Spinal cord (tissue), 10 donors: ENCODE measurements around the gene TNPO2. TPM values are rescaled to one million over a fixed set of nuclear protein-coding genes. Genes with fewer than 3 reads are reported as not detected.

Experiments
- DNase-seq, 6 donors: peaks; one replicate each; pipeline versions ENCODE4 v3.0.0 to v3.0.0-alpha.2; 2013 to 2015; ENCODE audit warnings: low spot score in 6 of 6, low read depth in 4 of 6
- H3K27ac ChIP-seq: one replicate; pipeline ENCODE4 v1.5.1; 2013; ENCODE audit warnings: low read depth, low read length, control low read depth
- H3K27me3 ChIP-seq: one replicate; pipeline ENCODE4 v1.6.1; 2013; ENCODE audit warnings: low read length; ENCODE audit not compliant: control insufficient read depth, insufficient read depth
- H3K36me3 ChIP-seq: one replicate; pipeline ENCODE4 v1.6.1; 2013; ENCODE audit warnings: low read length; ENCODE audit not compliant: control insufficient read depth, insufficient read depth
- H3K4me1 ChIP-seq: one replicate; pipeline ENCODE4 v1.6.1; 2013; ENCODE audit warnings: low read length; ENCODE audit not compliant: control insufficient read depth, insufficient read depth
- H3K4me3 ChIP-seq: one replicate; pipeline ENCODE4 v1.5.1; 2013; ENCODE audit warnings: low read depth, low read length, control low read depth
- H3K9me3 ChIP-seq: one replicate; pipeline ENCODE4 v1.6.1; 2013; ENCODE audit warnings: low read length; ENCODE audit not compliant: control insufficient read depth, insufficient read depth
- WGBS: methylation state at CpG from one replicate; pipeline ENCODE4 v1.1.5; 2013; ENCODE audit warnings: missing lambda C conversion rate; ENCODE audit not compliant: insufficient coverage; 5-methylcytosine and 5-hydroxymethylcytosine counted together
- polyA plus RNA-seq, 2 donors: library from polyadenylated mRNA; unstranded; fragments of 120-200 nt; gene quantifications; one replicate each; pipeline ENCODE4 v1.2.1, GENCODE V29; 2013; ENCODE audit not compliant: insufficient read length in 2 of 2
- small RNA-seq: library from RNA; depleted of rRNA; stranded (forward); fragments of <200 nt; gene quantifications from one replicate; pipeline ENCODE3, GENCODE V24; 2014; ENCODE audit warnings: low replicate concordance
- total RNA-seq, 2 donors: library from RNA; depleted of rRNA in 1 of 2; stranded (reverse); fragments of 120-200 nt in 1 of 2; fragments of >200 nt in 1 of 2; gene quantifications; one replicate each; pipeline versions ENCODE4 v1.2.3 to v1.2.4, GENCODE V29; 2013 to 2014
- donor health status: healthy.

Gene TNPO2
- total and polyA plus RNA-seq, 4 donors, result 40.9 to 155 (median 106) TPM

- H3K27me3 ChIP-seq, result no peaks in the 10 kb centered on the region
- H3K36me3 ChIP-seq, result peaks cover 62% of the 10 kb centered on the region
- no peak overlapping the region for H3K27ac ChIP-seq
- DNase-seq, result no peak
- H3K9me3 ChIP-seq, result no peaks in the 10 kb centered on the region
- no peak overlapping the region for H3K4me3 ChIP-seq
- 77% methylated on average over 28 of the region's 29 CpGs for WGBS
- peaks cover 33% of the 10 kb centered on the region for H3K4me1 ChIP-seq
Measured at GRCh38 chr19:12664406-12665280, 59.1 kb downstream of the TNPO2 start.

GRCh38 chr19:12660980-12661379 lies 62.8 kb downstream of the TNPO2 start:
- Histone ChIP-seq H3K27ac (no peak overlapping the region), H3K36me3 (peaks cover 88% of the 10 kb centered on the region), H3K4me1 (peaks cover 6% of the 10 kb centered on the region), H3K4me3 (no peak overlapping the region), H3K27me3 (no peaks in the 10 kb centered on the region), H3K9me3 (no peaks in the 10 kb centered on the region)
- no peak for DNase-seq
- WGBS, result 95% methylated on average over 10 of the region's 12 CpGs

GRCh38 chr19:12657966-12658365 lies 65.8 kb downstream of the TNPO2 start:
- no peaks in the 10 kb centered on the region for H3K27me3 ChIP-seq
- DNase-seq, result no peak
- H3K27ac ChIP-seq, result no peak overlapping the region
- 98% methylated on average over 16 of the region's 22 CpGs for WGBS
- no peak overlapping the region for H3K4me3 ChIP-seq
- no peaks in the 10 kb centered on the region for H3K4me1 ChIP-seq
- H3K9me3 ChIP-seq, result no peaks in the 10 kb centered on the region
- H3K36me3 ChIP-seq, result peaks cover 86% of the 10 kb centered on the region

GRCh38 chr19:12656899-12657571 lies 66.7 kb downstream of the TNPO2 start:
- WGBS, result 49% methylated on average over 40 of the region's 50 CpGs
- Histone ChIP-seq H3K9me3 (no peaks in the 10 kb centered on the region), H3K4me1 (no peaks in the 10 kb centered on the region), H3K36me3 (peaks cover 82% of the 10 kb centered on the region), H3K4me3 (no peak overlapping the region), H3K27me3 (no peaks in the 10 kb centered on the region), H3K27ac (no peak overlapping the region)
- no peak for DNase-seq

- Histone ChIP-seq H3K9me3 (no peaks in the 10 kb centered on the region), H3K4me3 (no peak overlapping the region), H3K27me3 (no peaks in the 10 kb centered on the region), H3K27ac (no peak overlapping the region), H3K36me3 (peaks cover 77% of the 10 kb centered on the region), H3K4me1 (no peaks in the 10 kb centered on the region)
- WGBS, result 100% methylated on average over 6 of the region's 8 CpGs
- DNase-seq, result no peak
Measured at GRCh38 chr19:12655546-12655945, 68.2 kb downstream of the TNPO2 start.

- no peak for DNase-seq
- Histone ChIP-seq H3K27me3 (no peaks in the 10 kb centered on the region), H3K4me3 (no peak overlapping the region), H3K4me1 (peaks cover 15% of the 10 kb centered on the region), H3K9me3 (no peaks in the 10 kb centered on the region), H3K27ac (no peak overlapping the region), H3K36me3 (peaks cover 53% of the 10 kb centered on the region)
- WGBS, result 100% methylated on average over 2 of the region's 6 CpGs
Measured at GRCh38 chr19:12652219-12652618, 71.5 kb downstream of the TNPO2 start.

- H3K27ac ChIP-seq, result no peak overlapping the region
- H3K27me3 ChIP-seq, result no peaks in the 10 kb centered on the region
- WGBS, result 95% methylated on average over 8 of the region's 10 CpGs
- H3K4me1 ChIP-seq, result peaks cover 15% of the 10 kb centered on the region
- H3K9me3 ChIP-seq, result no peaks in the 10 kb centered on the region
- peaks cover 31% of the 10 kb centered on the region for H3K36me3 ChIP-seq
- no peak overlapping the region for H3K4me3 ChIP-seq
- DNase-seq, result no peak
Measured at GRCh38 chr19:12649941-12650340, 73.8 kb downstream of the TNPO2 start.

Small RNA genes within 50 kb of the gene (small RNA-seq; reads per million reads assigned to genes)
- 35.7 reads per million, percentile 97 among the genes with 10 or more reads in this experiment for gene SNORD41

Other genes starting within 250 kb of the TNPO2 start
- gene ZNF709, start 239.1 kb downstream of the TNPO2 start, total RNA-seq, result 10 to 100 TPM; 13.1 to 20.5 TPM
- gene ZNF709, start 239.1 kb downstream of the TNPO2 start, polyA plus RNA-seq, result 1 to 10 TPM; 9.4 to 9.5 TPM
- 10 to 100 TPM; 19.9 to 23.6 TPM for gene ZNF564, start 172.4 kb downstream of the TNPO2 start, total RNA-seq
- 1 to 10 TPM; 5.8 to 6.3 TPM for gene ZNF564, start 172.4 kb downstream of the TNPO2 start, polyA plus RNA-seq
- gene ZNF490, start 113.1 kb downstream of the TNPO2 start, total RNA-seq, result 10 to 100 TPM; 10.7 to 12.9 TPM
- gene ZNF490, start 113.1 kb downstream of the TNPO2 start, polyA plus RNA-seq, result 1 to 10 TPM; 5.6 to 8.1 TPM
- gene ZNF791, start 113.0 kb downstream of the TNPO2 start, total RNA-seq, result 10 to 100 TPM; 19.4 to 20.8 TPM
- gene ZNF791, start 113.0 kb downstream of the TNPO2 start, polyA plus RNA-seq, result 10 to 100 TPM; 17.4 to 17.5 TPM
- gene MAN2B1, start 57.2 kb downstream of the TNPO2 start, total RNA-seq, result 10 to 100 TPM; 18.9 to 30.6 TPM
- 10 to 100 TPM; 31.5 to 38.7 TPM for gene MAN2B1, start 57.2 kb downstream of the TNPO2 start, polyA plus RNA-seq
- gene WDR83, start 57.1 kb downstream of the TNPO2 start, total RNA-seq, result 10 to 100 TPM in 1 of 2 donors, 1 to 10 TPM in 1; 9.3 to 14.9 TPM
- gene WDR83, start 57.1 kb downstream of the TNPO2 start, polyA plus RNA-seq, result 10 to 100 TPM; 27.3 to 37.6 TPM
- gene DHPS, start 42.1 kb downstream of the TNPO2 start, total RNA-seq, result 10 to 100 TPM; 52.5 to 97.1 TPM
- 100 to 1,000 TPM; 118 to 138 TPM for gene DHPS, start 42.1 kb downstream of the TNPO2 start, polyA plus RNA-seq
- not detected for gene GNG14, start 35.9 kb downstream of the TNPO2 start, total RNA-seq
- 1 to 10 TPM in 1 of 2 donors, not detected in 1; 1.6 TPM for gene GNG14, start 35.9 kb downstream of the TNPO2 start, polyA plus RNA-seq
- 10 to 100 TPM in 1 of 2 donors, 1 to 10 TPM in 1; 6.2 to 15.8 TPM for gene FBXW9, start 27.3 kb downstream of the TNPO2 start, total RNA-seq
- gene FBXW9, start 27.3 kb downstream of the TNPO2 start, polyA plus RNA-seq, result 10 to 100 TPM; 21.1 to 21.7 TPM
- gene TRIR, start 10.8 kb upstream of the TNPO2 start, total RNA-seq, result 100 to 1,000 TPM in 1 of 2 donors, 10 to 100 TPM in 1; 77.6 to 205 TPM
- gene TRIR, start 10.8 kb upstream of the TNPO2 start, polyA plus RNA-seq, result 100 to 1,000 TPM; 220 to 224 TPM
- gene GET3, start 13.6 kb upstream of the TNPO2 start, total RNA-seq, result 10 to 100 TPM; 50.9 to 84.4 TPM
- gene GET3, start 13.6 kb upstream of the TNPO2 start, polyA plus RNA-seq, result 100 to 1,000 TPM; 119 to 120 TPM
- not detected for gene BEST2, start 27.9 kb upstream of the TNPO2 start, total RNA-seq
- under 1 TPM in 1 of 2 donors, not detected in 1; 0.24 TPM for gene BEST2, start 27.9 kb upstream of the TNPO2 start, polyA plus RNA-seq
- gene HOOK2, start 51.6 kb upstream of the TNPO2 start, total RNA-seq, result 10 to 100 TPM; 16.4 to 25.2 TPM
- gene HOOK2, start 51.6 kb upstream of the TNPO2 start, polyA plus RNA-seq, result 10 to 100 TPM; 40.0 to 65.2 TPM
- gene JUNB, start 67.6 kb upstream of the TNPO2 start, total RNA-seq, result 100 to 1,000 TPM in 1 of 2 donors, 10 to 100 TPM in 1; 90.7 to 119 TPM
- 10 to 100 TPM; 23.3 to 52.2 TPM for gene JUNB, start 67.6 kb upstream of the TNPO2 start, polyA plus RNA-seq
- gene PRDX2, start 77.9 kb upstream of the TNPO2 start, total RNA-seq, result 100 to 1,000 TPM; 280 to 444 TPM
- 100 to 1,000 TPM; 435 to 476 TPM for gene PRDX2, start 77.9 kb upstream of the TNPO2 start, polyA plus RNA-seq
- gene THSD8, start 78.1 kb upstream of the TNPO2 start, total RNA-seq, result 1 to 10 TPM in 1 of 2 donors, not detected in 1; 8.7 TPM
- 1 to 10 TPM; 5.9 to 6.5 TPM for gene THSD8, start 78.1 kb upstream of the TNPO2 start, polyA plus RNA-seq
- 10 to 100 TPM; 11.3 to 18.0 TPM for gene RNASEH2A, start 82.7 kb upstream of the TNPO2 start, total RNA-seq
- gene RNASEH2A, start 82.7 kb upstream of the TNPO2 start, polyA plus RNA-seq, result 10 to 100 TPM; 28.0 to 32.0 TPM
- gene RTBDN, start 110.6 kb upstream of the TNPO2 start, total RNA-seq, result 1 to 10 TPM; 1.1 to 1.8 TPM
- gene RTBDN, start 110.6 kb upstream of the TNPO2 start, polyA plus RNA-seq, result 1 to 10 TPM; 5.8 to 6.8 TPM
- 10 to 100 TPM; 12.2 to 39.1 TPM for gene MAST1, start 114.6 kb upstream of the TNPO2 start, total RNA-seq
- gene MAST1, start 114.6 kb upstream of the TNPO2 start, polyA plus RNA-seq, result 100 to 1,000 TPM in 1 of 2 donors, 10 to 100 TPM in 1; 87.0 to 112 TPM
- gene DNASE2, start 157.5 kb upstream of the TNPO2 start, total RNA-seq, result 10 to 100 TPM; 11.7 to 19.7 TPM
- gene DNASE2, start 157.5 kb upstream of the TNPO2 start, polyA plus RNA-seq, result 10 to 100 TPM; 23.6 TPM
- gene KLF1, start 163.3 kb upstream of the TNPO2 start, total RNA-seq, result 1 to 10 TPM; 2.1 to 3.2 TPM
- gene KLF1, start 163.3 kb upstream of the TNPO2 start, polyA plus RNA-seq, result under 1 TPM; 0.42 to 0.57 TPM
- gene GCDH, start 167.2 kb upstream of the TNPO2 start, total RNA-seq, result 10 to 100 TPM; 22.9 to 30.1 TPM
- gene GCDH, start 167.2 kb upstream of the TNPO2 start, polyA plus RNA-seq, result 10 to 100 TPM; 36.1 to 45.1 TPM
- gene SYCE2, start 195.4 kb upstream of the TNPO2 start, total RNA-seq, result under 1 TPM in 1 of 2 donors, not detected in 1; 0.88 TPM
- 1 to 10 TPM; 5.3 to 6.0 TPM for gene SYCE2, start 195.4 kb upstream of the TNPO2 start, polyA plus RNA-seq
- 10 to 100 TPM; 41.3 to 54.1 TPM for gene FARSA, start 209.8 kb upstream of the TNPO2 start, total RNA-seq
- gene FARSA, start 209.8 kb upstream of the TNPO2 start, polyA plus RNA-seq, result 10 to 100 TPM; 74.0 to 80.6 TPM
- gene CALR, start 214.7 kb upstream of the TNPO2 start, total RNA-seq, result 100 to 1,000 TPM; 452 to 872 TPM
- gene CALR, start 214.7 kb upstream of the TNPO2 start, polyA plus RNA-seq, result 100 to 1,000 TPM; 521 to 592 TPM
- 10 to 100 TPM; 37.6 to 85.9 TPM for gene RAD23A, start 221.9 kb upstream of the TNPO2 start, total RNA-seq
- gene RAD23A, start 221.9 kb upstream of the TNPO2 start, polyA plus RNA-seq, result 100 to 1,000 TPM; 101 to 109 TPM
- 10 to 100 TPM in 1 of 2 donors, 1 to 10 TPM in 1; 9.7 to 24.2 TPM for gene GADD45GIP1, start 233.3 kb upstream of the TNPO2 start, total RNA-seq
- 10 to 100 TPM; 50.3 to 55.6 TPM for gene GADD45GIP1, start 233.3 kb upstream of the TNPO2 start, polyA plus RNA-seq
- under 1 TPM in 1 of 2 donors, not detected in 1; 0.28 TPM for gene DAND5, start 245.6 kb upstream of the TNPO2 start, total RNA-seq
- gene DAND5, start 245.6 kb upstream of the TNPO2 start, polyA plus RNA-seq, result under 1 TPM; 0.44 to 0.49 TPM